HG03354 (cell line): ENCODE data around the gene FAM114A1.
"Not testable (repeated sequence)": the region's sequence is repeated elsewhere in the genome, so short reads cannot be mapped to it uniquely, and the experiment has no call there.

Source experiments
- ATAC-seq: cut with Tn5 transposase; IDR thresholded peaks from one replicate; pipeline ENCODE4 v1.9.1; 2021; ENCODE audit warnings: mild to moderate bottlenecking; ENCODE audit not compliant: unreplicated experiment, poor library complexity, severe bottlenecking

Gene FAM114A1

DNA sequence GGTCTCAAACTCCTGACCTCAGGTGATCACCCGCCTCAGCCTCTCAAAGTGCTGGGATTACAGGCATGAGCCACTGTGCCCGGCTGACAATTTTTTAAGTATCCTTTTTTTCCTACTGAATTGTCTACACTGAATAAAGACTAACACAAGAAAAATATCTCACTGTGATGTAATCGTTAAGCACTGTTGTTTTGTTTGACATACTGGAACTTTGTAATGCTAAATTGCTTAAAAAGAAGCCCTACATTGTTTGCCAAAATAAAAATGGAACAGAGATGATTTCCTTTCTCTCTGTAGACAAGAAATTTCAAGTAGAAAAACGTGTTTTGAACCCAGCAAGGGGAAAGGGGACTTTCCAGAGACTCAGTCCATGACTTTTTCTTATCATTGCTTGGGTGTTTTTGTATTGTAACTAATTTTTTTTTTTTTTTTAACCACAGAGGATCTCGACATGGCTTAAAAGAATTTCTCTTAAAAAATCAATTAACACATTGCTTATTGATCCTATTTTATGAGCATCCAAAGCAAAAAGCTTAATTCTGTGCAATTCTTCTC is 89.7 kb downstream of the FAM114A1 start:
- no peak for ATAC-seq

DNA sequence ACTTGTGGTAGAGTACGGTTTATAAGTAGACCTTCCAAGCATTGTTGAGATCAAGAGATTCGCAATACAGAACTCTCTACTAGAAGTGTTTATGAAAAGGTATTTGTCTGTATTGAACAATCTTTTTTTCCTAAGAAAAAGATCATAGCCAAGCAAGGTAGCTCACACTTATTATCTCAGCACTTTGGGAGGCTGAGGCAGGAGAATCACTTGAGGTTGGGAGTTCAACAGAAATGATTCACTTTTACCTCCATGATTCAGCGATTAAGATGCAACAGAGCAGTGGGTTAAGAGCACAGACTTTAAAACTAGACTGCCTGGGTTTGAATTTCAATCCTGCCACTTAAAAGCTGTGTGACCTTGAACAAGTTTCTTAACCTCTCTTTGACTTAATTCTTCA is 90.3 kb downstream of the FAM114A1 start:
- ATAC-seq, result no peak

DNA sequence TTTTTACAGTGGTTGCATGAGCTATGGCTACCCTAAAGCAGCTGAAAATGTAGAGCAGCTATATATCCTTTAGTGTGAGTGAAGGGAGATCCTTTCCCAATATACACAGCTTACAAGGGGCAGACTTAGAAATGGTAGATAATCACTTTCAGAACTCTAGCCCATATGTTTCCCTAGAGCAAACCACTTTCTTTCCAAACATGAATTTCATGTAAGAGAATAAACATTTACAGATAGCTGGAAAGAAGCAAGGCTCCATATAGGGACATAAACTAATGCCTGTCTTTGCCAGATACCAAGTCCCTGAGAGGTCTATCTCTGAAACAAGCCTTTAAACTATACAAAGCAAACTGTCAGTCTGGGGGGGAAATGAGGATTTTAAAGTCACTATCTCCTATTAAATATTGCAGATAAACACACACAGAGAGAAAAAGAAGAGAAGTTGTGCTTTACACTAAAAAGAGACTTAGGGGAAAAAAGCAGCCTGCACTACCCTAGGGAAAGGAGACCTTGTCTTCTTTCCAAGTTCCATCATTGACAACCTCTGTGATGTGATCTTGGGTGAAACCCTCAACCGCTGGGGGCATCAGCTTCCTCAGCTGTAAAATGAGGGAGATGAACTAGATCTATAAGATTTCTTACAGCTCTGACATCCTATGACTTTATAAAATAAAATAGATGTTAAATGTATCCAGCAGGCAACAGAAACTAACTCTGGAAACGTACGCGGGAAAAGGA is 91.0 kb downstream of the FAM114A1 start:
- ATAC-seq, result no peak

DNA sequence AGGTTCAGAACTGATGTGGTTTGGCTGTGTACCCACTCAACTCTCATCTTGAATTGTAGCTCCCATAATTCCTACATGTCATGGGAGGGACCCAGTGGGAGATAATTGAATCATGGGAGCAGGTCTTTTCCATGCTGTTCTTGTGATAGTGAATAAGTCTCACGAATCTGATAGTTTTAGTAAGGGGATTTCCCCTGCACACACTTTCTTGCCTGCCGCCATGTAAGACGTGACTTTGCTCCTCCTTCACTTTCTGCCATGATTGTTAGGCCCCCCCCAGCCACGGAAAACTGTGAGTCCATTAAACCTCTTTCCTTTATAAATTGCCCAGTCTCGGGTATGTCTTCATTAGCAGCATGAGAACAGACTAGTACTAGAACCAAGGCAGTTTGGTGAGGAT is 91.6 kb downstream of the FAM114A1 start:
- ATAC-seq, result not testable (repeated sequence)

DNA sequence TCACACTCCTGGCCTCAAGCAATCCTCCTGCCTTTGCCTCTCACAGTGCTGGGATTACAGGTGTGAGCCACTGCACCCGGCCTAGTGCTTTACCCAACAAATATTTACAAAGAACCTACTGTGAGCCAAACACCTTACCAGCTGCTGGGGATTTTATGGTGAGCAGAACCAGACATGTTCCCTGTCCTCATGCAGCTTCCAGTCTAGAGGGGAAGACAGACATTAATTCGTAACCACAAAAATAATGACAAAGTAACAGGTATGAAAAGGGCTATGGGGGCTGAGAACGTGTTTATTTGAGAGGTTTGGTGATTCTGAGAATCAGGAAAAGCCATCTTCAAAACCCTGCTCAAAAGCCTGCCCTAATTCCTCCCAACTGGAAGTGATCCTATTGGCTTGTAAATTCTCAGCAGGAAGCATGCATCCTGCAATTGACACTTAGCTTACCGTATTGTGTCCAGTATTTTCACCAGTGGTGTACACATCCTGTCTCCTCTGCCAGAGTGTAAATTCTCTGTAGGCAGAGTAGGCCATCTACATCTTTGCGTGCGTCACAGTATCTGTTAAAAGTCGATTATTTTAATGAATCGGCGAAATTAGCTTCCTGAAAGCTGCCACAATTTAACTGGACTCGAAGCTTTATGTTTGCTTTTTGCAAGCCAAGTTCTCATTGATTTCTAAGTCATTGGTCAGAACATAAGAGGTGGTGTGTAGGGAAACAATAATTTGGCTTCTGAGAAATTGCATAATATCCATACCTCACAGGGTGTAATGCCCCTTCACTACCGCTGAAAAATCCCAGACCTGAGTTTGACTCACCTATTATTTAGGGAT is 97.6 kb downstream of the FAM114A1 start:
- ATAC-seq, result no peak

DNA sequence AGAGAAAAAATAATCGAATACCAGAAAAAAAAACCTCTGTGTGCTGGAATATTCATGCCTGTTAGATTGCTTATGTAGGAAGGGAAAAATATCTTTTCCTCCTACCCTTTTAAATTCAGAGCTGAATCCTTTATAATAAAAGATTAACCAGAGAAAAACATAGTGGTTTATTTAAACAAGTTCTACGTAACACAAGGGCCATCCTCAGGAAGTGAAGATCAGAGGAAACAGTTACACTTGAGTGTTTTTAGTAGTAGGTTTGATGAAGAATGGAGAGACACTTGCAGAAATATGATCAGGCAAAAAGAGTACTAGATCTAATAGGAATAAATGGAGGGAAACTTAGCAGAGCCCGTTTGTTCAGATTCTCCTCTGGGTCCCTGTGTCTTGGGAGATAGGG is 98.3 kb downstream of the FAM114A1 start:
- no peak for ATAC-seq

DNA sequence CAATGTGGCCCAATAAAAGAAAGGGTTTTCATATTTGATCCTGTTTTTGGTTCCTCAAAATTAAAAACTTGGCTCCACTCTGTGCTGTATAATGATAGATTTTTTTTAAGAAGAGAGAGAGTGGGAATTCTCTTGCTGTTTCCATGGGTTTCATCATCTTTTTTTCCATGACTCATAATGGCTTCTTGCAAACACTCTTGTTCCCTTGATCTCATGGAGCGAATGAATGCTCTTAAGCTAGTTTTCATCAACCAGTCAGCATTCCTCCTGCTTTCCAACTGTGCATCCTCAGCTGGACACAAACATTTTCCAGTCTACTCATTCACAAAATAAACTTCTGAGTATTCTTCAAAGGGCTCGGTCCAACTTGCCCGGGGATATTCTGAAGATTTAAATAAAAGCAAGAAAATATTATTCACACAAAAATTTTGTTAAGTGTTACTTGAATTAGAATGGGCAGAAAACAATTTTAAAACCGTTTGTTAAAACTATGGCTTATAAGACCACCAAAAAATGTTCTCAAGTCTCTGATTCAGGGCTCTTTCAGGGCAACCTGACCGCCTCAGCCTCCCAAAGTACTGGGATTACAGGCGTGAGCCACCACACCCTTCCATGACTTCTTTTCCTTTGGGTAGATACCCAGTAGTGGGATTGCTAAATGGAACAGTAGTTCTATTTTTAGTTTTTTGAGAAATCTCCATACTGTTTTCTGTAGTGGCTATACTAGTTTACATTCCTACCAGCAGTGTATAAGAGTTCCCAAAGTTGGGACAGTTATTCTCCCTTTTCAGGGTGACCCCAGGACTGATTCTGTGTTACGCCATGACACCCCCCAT is 99.9 kb downstream of the FAM114A1 start:
- ATAC-seq, result no peak

DNA sequence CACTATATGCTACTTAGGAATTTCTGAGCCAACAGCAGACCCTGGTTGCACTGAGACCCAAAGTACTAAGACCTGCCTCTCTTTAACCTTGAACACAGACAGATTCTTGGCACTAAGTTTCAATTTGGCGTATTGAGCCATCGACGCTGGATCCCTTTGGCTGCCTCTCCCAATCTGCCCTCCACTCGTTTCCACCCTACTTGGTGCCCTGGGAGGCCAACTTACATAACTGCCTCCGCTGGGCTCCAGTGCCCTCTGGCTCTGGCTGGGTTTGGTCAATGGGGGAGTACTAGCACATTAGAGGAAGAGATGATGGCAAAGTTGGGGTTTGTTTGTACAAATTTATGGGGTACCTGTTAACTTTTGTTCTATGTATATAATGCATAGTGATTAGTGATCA is 101.1 kb downstream of the FAM114A1 start:
- no peak for ATAC-seq

DNA sequence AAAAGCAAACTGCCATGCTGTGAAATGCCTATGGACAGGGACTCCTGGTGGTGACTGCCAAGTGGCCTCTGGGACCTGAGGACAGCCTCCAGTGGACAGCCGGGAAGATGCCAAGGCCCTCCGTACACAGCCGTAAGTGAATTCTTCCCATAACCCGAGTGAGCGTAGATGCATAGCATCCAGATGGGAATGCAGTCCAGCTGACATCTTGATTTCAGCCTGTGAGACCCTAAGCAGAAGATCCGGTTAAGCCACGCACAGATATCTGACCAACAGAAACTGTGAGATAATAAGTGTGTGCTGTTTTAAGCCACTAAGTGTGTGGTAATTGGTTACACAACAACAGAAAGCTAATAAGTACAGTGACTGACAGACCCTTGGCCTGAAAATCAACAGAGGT is 108.7 kb downstream of the FAM114A1 start:
- ATAC-seq, result no peak

DNA sequence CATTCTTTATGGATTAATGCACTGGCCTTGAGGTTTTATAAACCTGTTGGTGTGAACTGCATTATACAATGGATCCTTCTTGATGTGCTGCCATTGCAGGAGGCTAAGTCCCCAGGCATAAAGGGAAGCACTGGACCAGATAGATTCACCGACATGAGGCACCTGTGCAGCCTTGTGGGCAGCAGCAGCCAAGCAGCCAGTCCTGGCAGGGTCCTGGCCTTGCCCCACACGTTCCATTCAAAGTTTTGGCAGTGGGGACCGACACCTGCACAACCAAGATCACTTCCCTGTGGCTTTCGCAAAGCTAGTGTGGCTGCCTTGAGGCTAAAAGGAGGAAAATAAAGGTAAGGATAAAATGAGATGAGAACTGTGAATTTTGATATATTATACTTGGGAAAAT is 111.5 kb downstream of the FAM114A1 start:
- no peak for ATAC-seq

DNA sequence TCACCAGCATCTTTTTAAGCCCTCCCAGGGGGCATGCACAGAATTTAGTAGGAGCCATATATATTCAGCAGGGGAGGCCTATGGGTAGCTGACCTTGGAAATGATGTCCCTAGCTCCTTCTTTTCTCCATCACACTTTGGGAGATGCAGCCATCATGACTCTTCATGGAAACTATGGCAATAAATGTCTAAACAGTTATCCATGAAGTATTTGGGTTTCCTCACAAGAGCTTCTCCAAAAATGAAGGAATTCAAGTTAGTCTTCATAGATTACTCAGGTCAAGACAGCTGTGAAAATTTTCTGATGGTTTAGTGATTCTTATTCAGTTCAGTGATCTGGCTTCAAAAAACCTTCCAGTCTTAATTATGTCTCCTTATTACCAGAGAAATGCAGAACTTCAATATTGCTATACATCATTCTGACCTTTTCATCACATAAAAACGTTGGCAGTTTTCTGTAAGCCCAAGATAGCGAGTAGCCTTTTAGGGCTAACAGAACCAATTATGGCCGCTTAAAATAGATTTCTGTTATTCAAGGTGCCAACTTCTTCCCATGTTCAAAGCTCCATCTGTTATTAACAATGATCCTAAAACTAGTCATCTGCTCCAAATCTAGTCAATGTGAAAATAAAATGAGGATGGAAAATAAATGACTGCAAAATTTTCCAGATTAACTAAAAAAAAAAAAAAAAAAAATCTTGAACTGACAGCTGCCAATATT is 112.1 kb downstream of the FAM114A1 start:
- no peak for ATAC-seq

DNA sequence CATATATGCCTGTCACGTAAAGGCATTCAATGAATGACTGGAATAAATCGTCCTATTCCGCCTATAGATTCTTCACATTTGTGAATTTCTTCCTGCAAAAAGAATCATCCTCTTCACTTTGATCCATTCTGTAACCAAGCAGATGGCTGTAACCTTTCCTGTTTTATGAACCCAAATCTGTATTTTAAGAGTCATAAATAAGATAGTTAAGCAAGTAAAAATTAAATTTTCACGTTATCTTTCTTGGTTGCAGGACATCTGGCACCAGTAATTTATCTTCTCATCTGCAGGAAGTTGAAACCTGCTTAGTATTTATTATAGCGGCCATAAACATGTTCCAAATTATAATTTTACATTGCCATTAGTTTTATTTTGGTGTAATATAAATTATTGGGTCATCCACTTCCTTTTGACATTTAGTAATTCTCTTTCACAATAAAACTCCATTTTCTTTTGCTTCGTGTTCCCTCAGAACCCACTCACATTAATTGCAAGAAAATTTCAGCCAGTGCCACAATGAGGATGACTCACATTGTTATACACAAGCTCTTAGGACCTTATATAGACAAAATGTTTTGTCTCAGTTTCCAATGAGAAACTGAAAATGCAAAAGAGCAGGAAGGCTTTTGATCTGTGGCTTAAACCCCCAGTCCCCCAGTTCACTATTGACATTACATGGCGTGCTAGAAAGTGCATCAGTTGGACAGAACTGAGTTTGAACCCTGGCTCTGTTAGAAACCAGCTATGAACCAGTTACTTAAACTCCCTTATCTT is 113.5 kb downstream of the FAM114A1 start:
- no peak for ATAC-seq

DNA sequence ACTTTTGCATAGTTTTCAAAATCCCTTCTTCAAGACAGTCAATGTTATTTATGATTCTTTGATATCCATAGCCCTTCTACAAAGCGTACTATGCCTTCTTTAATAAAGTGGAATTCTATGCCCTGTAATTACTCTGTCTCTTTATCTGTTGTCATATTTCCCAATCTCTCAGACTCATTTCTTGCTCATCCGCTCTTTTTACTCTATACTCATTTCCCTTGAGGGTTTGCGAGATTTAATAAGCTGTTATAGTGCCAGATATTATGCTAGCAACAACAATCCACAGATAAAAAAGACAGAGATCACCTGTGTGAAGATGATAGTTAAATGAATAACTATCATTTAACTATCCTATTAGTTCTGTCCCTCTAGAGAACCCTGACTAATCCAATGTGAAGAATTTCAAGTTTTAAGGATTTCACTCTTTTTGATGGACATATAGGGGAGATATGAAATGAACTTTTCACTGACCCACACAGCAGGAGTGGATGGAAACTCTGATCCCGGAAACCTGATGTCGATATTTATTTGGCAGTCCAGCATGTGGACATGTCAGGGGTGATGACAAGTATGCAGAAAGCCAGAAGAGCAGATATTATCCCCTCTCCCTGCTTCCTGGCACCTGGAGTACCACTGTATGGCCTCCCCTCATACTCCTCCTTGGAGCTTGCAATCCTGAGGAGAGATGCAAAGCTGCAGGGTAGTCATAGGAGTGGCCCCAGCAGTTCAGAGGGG is 114.9 kb downstream of the FAM114A1 start:
- no peak for ATAC-seq

DNA sequence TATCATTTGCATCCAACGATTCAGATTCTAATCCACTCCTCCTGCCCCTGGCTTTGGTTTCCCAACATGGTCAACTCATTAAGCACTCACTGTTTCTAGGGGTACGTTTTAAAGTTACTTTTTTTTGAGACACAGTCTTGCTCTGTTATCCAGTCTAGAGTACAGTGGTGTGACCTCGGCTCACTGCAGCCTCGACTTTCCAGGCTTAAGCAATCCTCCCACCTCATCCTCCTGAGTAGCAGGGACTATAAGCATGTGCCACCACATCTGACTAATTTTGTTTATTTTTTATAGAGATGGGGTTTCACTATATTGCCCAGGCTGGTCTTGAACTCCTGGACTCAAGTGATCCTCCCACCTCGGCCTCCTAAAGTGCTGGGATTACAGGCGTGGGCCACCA is 115.7 kb downstream of the FAM114A1 start:
- no peak for ATAC-seq

DNA sequence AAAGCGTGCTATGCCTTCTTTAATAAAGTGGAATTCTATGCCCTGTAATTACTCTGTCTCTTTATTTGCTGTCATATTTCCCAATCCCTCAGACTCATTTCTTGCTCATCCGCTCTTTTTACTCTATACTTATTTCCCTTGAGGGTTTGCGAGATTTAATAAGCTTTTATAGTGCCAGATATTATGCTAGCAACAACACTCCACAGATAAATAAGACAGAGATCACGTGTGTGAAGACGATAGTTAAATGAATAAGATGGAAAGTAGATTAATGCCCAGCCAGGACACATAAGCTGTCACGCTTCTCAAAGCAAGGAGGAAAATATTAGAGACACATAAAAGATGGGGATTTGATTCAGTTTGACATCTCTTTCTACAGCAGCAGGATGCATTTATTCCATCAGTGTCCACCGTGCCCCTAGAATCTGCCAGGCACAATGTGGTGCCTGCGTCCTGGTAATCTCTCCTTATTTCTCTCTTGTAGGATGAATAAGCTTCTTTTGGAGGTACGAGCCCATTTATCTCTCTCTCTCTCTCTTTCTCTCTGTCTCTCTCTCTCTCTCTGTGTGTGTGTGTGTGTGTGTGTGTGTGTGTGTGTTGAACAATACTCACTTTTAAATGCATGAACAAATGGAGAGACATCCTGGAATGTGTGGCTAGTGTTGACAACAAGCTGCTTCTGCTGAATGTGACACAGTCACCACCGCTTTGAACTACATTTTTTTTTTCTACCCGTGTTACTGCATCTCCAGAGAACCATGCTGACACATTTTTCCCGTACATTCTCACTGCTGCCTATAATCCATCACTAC is 116.4 kb downstream of the FAM114A1 start:
- ATAC-seq, result no peak

DNA sequence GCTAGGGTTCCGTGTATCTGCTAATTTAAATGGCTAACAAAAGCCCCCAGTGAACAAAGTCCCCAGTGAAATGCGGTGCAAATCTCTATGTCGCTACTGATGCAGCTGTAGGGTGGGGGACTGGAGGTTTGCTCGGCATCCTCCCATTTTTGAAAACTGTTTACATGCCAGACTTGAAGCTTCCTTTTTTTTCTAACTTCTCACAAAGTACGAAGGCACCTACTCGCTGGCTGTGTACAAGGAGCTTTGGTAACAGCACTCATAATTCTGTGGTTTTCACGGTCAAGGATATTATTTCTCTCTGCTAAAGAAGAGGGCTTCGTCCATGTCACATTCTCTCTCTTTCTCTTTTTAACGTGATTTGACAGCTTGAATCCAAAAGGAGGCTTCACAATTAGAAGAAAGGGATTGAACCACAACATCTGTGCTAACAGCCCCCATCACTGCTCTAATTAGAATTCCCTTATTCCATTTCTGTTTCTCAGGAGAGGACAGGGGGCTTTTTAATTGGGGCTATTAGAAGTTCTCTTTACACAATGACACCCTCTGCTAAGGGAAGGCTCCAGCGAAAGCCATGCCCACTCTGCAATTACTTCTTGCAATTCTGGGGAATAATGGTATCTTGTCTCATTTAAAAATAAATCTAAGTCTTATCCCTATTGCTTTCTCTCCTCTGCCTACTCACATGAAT is 117.9 kb downstream of the FAM114A1 start:
- ATAC-seq, result no peak

DNA sequence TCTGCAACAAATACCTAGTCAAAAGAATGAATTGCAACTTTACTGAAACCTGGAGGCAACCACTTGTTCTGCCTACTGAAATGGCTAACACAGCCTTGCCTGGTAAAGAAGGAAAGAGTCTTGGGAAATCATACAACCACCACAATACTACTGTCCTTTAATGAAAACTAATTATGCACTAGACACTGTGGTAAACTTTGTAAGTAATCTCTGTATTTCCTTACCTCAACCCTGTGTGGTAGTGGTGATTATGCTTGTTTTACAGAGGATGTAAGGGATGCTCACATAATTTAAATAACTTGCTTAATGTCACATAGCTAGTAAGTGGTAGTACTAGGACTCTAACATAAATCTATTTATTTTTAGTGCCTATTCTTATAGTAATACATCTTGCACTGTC is 119.9 kb downstream of the FAM114A1 start:
- ATAC-seq, result no peak
